ENCODE measurements around the gene MUCL1.
A peak's percentile ranks its signal among the peaks of the same experiment; 100 is the strongest.
"Not testable (repeated sequence)": the region's sequence is repeated elsewhere in the genome, so short reads cannot be mapped to it uniquely, and the experiment has no call there.

Gene MUCL1

DNA sequence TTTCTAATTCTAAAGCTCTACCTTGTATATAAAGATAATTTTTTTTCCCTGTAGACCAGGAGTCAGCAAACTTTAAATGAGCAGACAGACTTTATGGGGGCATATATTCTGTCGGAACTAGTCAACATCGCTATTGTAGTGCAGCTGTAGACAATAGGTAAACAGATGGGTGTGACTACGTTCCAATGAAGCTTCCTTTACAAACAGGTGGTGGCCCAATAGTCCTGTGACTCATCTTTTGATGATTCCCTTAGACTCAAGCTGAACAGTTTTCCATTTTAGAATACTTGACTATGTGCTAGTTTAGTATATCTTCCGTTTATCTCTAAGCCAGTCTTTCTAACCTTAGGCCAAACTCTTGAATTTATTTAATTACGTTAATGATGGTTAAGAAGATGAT, 16.3 kb downstream of the MUCL1 start:
- Histone ChIP-seq H3K9me3 (ENCODE audit: severe bottlenecking) (no peaks in the 10 kb centered on the region), H3K27ac (ENCODE audit: poor library complexity, severe bottlenecking) (no peak overlapping the region), H3K36me3 (ENCODE audit: low read depth) (no peaks in the 10 kb centered on the region), H3K4me1 (ENCODE audit: insufficient read depth, poor library complexity, severe bottlenecking) (peaks cover 7% of the 10 kb centered on the region), H3K4me3 (ENCODE audit: severe bottlenecking) (no peak overlapping the region), H3K27me3 (ENCODE audit: insufficient read depth, poor library complexity, severe bottlenecking) (no peaks in the 10 kb centered on the region)
- DNase-seq (ENCODE audit: low spot score) (no peak), ATAC-seq (ENCODE audit: low read depth) (peak; percentile 81)
- no peak for TF ChIP-seq CTCF (IDR thresholded peaks at IDR 0.05; ENCODE audit: poor library complexity, severe bottlenecking)

DNA sequence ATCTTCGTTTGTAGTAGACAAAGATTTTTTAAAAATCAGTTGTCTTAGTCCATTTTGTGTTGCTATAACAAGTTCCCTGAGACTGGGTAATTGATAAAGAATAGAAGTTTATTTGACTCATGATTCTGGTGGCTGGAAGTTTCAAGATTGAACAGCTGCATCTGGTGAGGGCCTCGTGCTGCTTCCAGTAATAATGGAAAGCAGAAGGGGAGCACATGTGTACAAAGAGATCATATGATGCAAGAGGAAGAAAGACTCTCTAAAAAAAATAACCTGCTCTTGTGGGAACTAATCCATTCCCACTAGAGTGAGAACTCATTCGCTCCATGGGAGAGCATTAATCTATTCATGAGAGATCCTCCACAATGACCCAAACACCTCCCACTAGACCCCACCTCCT, 24.8 kb downstream of the MUCL1 start:
- ATAC-seq (ENCODE audit: low read depth) (no peak), DNase-seq (ENCODE audit: low spot score) (no peak)
- Histone ChIP-seq H3K4me3 (ENCODE audit: severe bottlenecking) (no peak overlapping the region), H3K9me3 (ENCODE audit: severe bottlenecking) (no peaks in the 10 kb centered on the region), H3K27me3 (ENCODE audit: insufficient read depth, poor library complexity, severe bottlenecking) (no peaks in the 10 kb centered on the region), H3K36me3 (ENCODE audit: low read depth) (no peaks in the 10 kb centered on the region), H3K27ac (ENCODE audit: poor library complexity, severe bottlenecking) (peak overlapping the region; percentile 45), H3K4me1 (ENCODE audit: insufficient read depth, poor library complexity, severe bottlenecking) (peaks cover 16% of the 10 kb centered on the region)
- TF ChIP-seq CTCF (IDR thresholded peaks at IDR 0.05; ENCODE audit: poor library complexity, severe bottlenecking) = no peak

DNA sequence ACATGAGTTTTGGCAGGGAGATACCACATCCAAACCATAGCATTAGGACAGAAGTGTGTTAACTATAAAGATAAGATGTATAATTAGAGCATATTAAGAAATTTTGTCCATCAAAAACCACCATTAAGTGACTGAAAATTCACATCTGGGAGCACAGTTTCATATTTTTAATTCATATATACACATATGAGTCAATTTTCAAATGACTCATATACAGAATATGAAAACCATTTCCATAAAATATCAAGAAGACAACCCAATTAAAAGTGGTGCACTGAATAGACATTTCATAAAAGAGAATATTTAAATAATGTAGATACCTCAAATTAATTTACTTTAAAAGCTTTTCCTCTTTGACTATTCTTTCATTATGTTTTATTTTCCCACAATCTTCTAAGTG, 25.3 kb downstream of the MUCL1 start:
- Histone ChIP-seq H3K4me1 (ENCODE audit: insufficient read depth, poor library complexity, severe bottlenecking) (peaks cover 16% of the 10 kb centered on the region), H3K27me3 (ENCODE audit: insufficient read depth, poor library complexity, severe bottlenecking) (no peaks in the 10 kb centered on the region), H3K9me3 (ENCODE audit: severe bottlenecking) (no peaks in the 10 kb centered on the region), H3K27ac (ENCODE audit: poor library complexity, severe bottlenecking) (peak overlapping the region; percentile 45), H3K4me3 (ENCODE audit: severe bottlenecking) (no peak overlapping the region), H3K36me3 (ENCODE audit: low read depth) (no peaks in the 10 kb centered on the region)
- no peak for TF ChIP-seq CTCF (IDR thresholded peaks at IDR 0.05; ENCODE audit: poor library complexity, severe bottlenecking)
- ATAC-seq (ENCODE audit: low read depth) (peak; percentile 58; the same call in 1 of the 3 replicates), DNase-seq (ENCODE audit: low spot score) (no peak)

DNA sequence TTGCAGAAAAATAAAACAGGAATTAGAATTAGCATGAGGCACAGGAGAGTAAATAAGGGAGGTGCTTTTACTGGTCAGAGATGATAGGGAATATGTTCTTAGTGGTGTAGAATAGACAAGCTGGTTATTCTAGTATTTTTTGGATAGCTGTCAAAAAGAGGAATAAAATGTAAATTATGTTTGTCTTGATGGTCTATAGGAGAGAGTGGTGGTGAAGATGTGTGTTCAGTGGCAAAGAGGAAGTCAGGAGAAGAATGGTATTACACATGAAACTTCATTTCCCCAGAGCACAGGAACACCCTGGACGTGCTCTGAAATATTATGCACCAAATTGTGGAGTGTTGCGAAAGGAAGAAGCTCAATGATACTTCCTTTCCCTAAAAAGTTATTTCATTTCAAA, 27.8 kb downstream of the MUCL1 start:
- Histone ChIP-seq H3K4me1 (ENCODE audit: insufficient read depth, poor library complexity, severe bottlenecking) (peaks cover 16% of the 10 kb centered on the region), H3K27me3 (ENCODE audit: insufficient read depth, poor library complexity, severe bottlenecking) (no peaks in the 10 kb centered on the region), H3K27ac (ENCODE audit: poor library complexity, severe bottlenecking) (no peak overlapping the region), H3K4me3 (ENCODE audit: severe bottlenecking) (no peak overlapping the region), H3K9me3 (ENCODE audit: severe bottlenecking) (no peaks in the 10 kb centered on the region), H3K36me3 (ENCODE audit: low read depth) (no peaks in the 10 kb centered on the region)
- no peak for TF ChIP-seq CTCF (IDR thresholded peaks at IDR 0.05; ENCODE audit: poor library complexity, severe bottlenecking)
- ATAC-seq (ENCODE audit: low read depth) (no peak), DNase-seq (ENCODE audit: low spot score) (no peak)

DNA sequence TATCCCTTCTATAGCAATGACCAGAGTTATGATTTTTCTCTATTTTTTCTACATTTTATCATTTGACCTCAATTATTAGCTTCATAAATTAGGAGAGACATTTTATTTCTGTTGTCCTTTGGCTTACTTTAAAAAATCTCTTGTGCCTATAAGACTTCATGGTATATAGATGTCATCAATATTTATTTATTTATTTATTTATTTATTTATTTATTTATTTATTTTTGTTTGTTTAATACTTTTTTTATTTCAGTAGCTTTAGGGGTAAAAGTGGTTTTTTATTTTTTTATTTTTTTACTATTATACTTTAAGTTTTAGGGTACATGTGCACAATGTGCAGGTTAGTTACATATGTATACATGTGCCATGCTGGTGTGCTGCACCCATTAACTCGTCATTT, 28.3 kb downstream of the MUCL1 start:
- not testable (repeated sequence) for H3K4me3 ChIP-seq (ENCODE audit: severe bottlenecking); ATAC-seq (ENCODE audit: low read depth); DNase-seq (ENCODE audit: low spot score); H3K36me3 ChIP-seq (ENCODE audit: low read depth); H3K27ac ChIP-seq (ENCODE audit: poor library complexity, severe bottlenecking); H3K27me3 ChIP-seq (ENCODE audit: insufficient read depth, poor library complexity, severe bottlenecking); H3K9me3 ChIP-seq (ENCODE audit: severe bottlenecking)
- H3K4me1 ChIP-seq (ENCODE audit: insufficient read depth, poor library complexity, severe bottlenecking) = peaks cover 16% of the 10 kb centered on the region

DNA sequence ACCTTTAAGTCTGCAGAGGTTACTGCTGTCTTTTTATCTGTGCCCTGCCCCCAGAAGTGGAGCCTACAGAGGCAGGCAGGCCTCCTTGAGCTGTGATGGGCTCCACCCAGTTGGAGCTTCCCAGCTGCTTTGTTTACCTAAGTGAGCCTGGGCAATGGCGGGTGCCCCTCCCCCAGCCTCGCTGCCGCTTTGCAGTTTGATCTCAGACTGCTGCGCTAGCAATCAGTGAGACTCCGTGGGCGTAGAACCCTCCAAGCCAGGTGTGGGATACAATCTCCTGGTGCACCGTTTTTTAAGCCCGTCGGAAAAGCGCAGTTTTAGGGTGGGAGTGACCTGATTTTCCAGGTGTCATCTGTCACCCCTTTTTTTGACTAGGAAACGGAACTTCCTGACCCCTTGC, 34.1 kb downstream of the MUCL1 start:
- not testable (repeated sequence) for ATAC-seq (ENCODE audit: low read depth)

More for the DNA sequence above, 34.1 kb downstream of the MUCL1 start:
- not testable (repeated sequence) for H3K9me3 ChIP-seq (ENCODE audit: severe bottlenecking); H3K4me3 ChIP-seq (ENCODE audit: severe bottlenecking); H3K4me1 ChIP-seq (ENCODE audit: insufficient read depth, poor library complexity, severe bottlenecking); H3K27ac ChIP-seq (ENCODE audit: poor library complexity, severe bottlenecking); H3K27me3 ChIP-seq (ENCODE audit: insufficient read depth, poor library complexity, severe bottlenecking); DNase-seq (ENCODE audit: low spot score); H3K36me3 ChIP-seq (ENCODE audit: low read depth)
